HG02870 (cell line): Measurements from ENCODE around the gene STT3B.
"Not testable (repeated sequence)": the region's sequence is repeated elsewhere in the genome, so short reads cannot be mapped to it uniquely, and the experiment has no call there.

Experiments used
- ATAC-seq: cut with Tn5 transposase; IDR thresholded peaks from one replicate; pipeline ENCODE4 v1.9.1; 2021; ENCODE audit warnings: mild to moderate bottlenecking, moderate library complexity; ENCODE audit not compliant: unreplicated experiment

The STT3B gene

GRCh38 chr3:31532587-31533168, at the start of gene STT3B:
STT3B (plus strand) TSS chr3:31532925; CDS start chr3:31532999, 74 bp downstream.
- ATAC-seq: peak; percentile 52

DNA sequence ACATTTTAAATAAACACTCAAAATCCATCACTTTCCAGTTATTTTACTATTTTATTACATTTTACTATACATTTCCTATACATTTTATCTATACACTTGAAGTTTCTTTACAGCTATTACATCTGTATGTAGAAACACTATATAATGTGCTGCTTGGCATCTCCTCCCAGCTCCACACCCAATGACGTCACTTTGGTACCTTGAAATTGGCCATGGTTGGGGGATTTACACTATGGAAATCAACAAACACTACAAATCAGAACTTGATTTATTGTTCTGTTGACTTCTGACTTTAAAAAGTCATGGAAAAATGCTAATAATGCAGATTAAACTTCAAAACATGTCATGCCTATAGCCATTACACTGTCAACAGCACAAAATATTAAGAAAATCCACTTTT, 48.9 kb upstream of the STT3B start:
- ATAC-seq: no peak

- no peak for ATAC-seq
Measured at GRCh38 chr3:31485196-31485595, 47.5 kb upstream of the STT3B start.

DNA sequence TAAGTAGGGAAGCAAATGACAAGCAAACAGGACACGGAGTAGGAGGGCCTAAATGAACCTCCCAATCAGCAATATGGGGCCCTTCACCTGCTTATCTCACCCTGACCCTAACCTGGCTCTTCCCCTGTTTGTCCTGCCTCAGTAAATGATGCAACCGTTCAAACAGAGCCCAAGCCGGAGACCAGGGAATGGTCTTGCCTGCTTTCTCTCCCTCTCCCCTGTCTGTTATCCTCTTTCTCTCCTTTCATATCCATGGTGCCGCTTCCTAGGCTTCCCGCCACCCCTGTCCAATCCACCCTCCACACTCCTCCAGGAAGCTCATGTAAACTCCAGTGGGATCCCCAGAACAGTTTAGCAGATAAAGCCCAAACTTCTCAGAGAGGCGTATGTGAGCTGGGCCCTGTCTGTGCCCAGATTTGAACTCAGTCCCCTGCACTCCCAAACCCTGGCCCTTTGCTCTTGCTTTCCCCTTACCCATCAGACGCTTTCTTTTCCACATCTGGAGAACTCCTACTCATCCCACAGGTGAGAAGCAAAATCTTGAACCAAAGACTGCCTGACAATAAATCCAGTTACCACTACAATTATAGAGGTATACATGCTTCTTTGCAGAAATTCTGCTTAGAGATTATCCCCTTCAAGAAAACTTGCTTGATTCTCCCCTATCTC, 45.7 kb upstream of the STT3B start:
- no peak for ATAC-seq

- no peak for ATAC-seq
Measured at GRCh38 chr3:31488475-31489017, 44.2 kb upstream of the STT3B start.

DNA sequence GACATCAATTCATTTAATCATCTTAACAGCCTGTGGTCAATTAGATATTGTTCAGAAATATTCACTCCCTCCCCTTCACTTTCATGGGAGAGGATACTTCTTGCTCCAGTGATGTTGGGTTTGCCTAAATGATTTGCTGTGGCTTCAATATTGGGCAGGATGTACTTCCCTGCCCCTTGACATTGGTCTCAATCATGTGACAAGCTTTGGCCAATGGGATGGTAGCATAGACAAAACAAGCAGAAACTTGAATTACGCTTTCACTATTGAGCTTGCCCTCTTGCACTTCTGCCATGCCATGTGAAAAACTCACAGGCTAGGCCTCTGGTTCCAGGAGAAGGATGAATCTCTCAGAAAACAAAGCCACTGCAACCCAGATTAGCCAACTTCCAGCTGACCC, 42.2 kb upstream of the STT3B start:
- ATAC-seq: no peak

- ATAC-seq: no peak
Measured at GRCh38 chr3:31491660-31492059, 41.1 kb upstream of the STT3B start.

- ATAC-seq: no peak
Measured at GRCh38 chr3:31493149-31493548, 39.6 kb upstream of the STT3B start.

DNA sequence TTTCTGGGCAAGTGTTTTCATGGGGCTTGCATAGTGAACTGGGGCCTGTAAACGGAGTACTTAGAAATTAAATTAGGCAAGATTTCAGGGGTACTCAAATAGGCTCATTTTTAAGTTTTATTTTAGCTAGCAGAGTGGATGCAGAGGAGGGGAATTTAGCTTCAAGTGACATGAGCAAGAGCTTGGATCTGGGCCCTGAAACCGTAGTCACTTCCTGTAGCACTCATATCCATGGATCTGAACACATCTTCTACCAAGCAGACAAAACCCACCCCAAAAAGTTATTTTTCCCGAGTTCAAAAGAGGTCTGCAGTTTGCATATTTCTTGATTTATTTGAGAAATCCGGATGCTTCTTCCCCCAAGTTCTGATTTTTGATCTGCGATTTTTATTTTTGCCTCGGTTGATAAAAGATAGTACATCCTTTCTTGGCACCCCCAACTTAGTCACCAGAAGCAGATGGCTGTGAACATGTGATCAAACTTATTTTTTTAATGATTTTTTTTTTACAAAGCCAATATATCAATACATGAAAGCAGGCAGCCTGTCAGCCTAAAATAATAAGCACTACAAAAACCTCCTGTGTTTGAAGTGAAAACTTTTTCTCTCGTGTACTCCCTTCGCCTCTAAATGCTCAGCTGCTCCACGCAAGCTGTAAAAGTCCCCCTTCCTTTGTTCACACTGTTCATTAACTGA, 36.6 kb upstream of the STT3B start:
- no peak for ATAC-seq

DNA sequence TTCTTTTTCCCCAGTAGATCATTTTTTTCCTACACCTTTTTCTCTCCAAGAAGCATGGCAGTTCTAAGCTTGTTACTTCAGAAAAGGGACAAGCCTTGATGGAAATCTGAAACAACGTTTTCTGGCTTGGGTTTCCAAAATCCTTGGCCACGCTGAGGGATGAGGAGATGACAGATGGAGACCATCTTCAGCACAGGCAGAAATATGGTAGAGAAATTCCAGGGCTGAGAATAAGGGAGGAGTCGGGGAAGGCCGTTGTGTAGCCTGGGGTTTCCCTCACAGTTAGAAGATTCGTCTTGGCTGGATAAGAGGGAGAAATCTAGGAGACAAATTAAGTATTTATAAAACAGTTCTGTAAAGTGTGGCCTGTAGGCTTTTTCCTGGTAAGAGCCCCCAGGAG, 33.9 kb upstream of the STT3B start:
- no peak for ATAC-seq

DNA sequence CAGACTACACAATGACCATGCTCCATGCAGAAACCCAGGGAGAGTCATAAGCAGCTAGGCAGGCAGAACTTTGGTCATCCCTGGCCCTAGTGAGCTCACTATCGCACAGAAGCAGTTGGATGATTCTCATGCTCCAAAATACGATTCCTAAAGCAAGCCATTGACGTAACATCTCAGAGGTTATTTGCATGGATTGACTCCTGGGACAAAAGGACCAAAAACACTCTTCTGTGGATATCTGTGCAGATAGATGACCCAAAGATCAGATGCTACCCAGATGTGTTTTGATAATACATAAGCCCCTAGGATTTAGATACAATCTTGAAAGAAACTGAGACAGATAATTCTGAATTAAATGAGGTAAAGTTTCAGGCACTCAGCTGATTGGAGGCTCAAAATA, 33.4 kb upstream of the STT3B start:
- no peak for ATAC-seq

DNA sequence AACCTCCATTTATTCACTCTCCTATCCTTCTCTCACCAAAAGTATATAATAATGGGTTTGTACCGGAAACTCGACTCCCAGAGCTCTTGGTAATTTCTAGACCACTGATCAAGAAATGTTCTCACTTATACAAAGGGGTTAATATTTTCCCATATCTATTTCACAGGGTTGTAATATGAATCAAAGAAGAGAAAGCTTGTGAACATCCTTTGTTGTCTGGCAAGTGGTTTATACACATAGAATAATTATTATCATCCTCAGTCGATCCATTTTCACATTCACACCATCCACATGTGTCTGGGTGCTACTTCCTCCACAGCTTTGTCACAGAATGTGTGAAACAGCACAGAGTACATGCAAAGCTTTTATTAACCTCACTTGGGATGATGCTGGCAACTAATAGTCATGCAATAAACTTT, 29.9 kb upstream of the STT3B start:
- no peak for ATAC-seq

DNA sequence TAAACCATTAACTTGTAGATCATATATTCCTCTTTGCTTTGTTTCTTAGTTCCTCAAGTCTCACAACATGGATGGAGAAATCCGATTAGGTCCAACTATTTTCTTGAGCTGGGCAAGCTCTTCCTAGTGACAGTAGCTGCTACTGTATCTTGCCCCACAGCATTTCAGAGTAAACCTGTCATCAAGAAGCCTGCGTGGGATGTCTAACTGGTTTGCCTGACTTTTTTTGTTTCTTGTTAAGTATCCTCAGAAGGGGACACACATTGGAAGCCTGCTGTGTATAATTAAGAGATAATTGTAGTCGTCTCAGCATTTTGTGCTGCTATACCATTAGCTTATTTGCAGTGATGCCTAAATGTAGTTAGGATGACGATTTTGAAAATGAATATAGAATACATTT, 29.3 kb upstream of the STT3B start:
- no peak for ATAC-seq

DNA sequence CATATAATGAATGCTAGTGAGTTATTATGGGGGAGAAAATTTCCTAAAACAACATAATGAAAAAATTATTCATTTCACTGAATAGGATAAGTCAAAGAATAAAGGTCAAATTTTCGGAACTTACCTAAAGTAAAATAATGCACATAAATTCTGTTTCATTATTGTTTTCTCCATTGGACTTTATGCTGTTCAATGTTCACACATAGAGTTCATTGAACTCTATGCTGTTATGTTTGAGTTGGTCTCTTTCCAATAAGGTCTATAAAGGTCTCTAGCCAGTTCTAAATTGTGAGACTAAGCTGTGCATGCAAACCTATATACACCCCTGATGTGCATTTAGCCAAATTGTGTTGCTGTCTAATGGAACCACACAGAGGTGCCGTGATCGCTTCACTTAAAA, 28.5 kb upstream of the STT3B start:
- no peak for ATAC-seq

DNA sequence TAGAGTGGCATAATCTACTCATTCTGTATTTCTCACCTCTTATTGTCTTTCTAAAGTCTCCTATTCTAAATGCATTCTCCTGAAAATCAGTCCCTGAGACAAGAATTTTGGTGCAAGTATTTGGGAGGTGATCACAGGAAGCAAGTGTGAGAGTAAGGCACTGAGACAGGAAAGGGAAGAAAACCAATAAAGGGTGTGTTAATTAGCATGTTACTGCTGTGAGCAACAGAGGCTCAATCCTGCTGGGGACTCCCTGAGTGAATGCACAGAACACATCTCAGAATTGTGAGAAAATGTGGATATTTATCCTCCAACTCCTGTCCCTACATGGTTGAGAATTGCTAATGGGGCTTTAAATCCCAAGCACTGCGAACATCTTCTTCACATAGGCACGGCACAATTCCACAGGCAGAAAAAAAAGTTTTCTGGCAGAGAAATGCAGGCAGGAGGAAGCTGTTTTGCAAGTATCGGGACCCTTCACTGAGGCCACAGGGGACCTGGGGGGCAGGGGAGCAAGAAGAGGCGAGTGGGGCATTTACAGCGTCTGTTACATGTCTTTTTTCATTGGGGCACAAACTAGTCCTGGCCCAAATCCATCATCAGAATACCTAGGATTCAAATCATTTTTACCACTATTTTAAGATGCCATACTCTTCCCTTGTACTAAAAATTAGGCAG, 27.2 kb upstream of the STT3B start:
- no peak for ATAC-seq

DNA sequence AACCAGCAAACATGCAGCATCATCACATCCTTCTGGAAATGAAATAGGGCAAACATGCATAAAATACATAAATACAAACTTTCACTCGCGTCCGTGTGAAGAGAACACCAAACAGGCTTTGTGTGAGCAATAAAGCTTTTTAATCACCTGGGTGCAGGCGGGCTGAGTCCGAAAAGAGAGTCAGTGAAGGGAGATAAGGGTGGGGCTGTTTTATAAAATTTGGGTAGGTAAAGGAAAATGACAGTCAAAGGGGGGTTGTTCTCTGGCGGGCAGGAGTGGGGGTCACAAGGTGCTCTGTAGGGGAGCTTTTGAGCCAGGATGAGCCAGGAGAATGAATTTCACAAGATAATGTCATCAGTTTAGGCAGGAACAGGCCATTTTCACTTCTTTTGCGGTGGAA, 26.2 kb upstream of the STT3B start:
- not testable (repeated sequence) for ATAC-seq

DNA sequence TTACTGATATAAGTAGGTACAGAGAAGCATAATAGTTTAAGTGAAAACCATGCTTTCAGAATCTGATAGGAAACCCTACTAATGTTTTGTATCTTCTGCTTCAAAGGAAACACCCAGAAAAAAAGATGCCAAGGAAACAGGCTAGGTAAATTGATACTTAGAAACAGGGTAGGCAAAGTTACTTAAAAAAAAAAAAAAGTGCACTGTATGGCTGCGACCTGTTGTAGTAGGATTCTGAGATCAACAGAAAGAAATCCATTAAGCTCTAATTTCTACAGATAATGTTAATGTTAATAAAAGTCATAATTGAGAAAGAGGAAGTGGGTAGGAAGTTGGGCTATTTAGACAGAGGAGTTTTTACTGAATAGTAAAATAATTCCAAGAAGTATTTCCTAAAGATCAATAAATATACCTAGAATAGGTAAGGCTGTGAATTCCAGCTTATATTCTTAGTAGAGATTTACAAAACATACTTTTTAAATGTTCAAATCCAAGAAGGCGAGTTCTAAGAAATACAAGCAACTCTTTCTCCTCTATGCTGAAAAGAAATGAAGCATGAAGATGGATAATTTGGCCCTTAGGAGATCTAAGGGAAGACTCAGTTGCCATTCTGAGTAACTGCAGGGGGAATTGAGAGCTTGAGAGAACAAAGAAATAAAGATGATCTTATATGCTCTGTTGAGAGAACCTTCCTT, 24.1 kb upstream of the STT3B start:
- no peak for ATAC-seq

DNA sequence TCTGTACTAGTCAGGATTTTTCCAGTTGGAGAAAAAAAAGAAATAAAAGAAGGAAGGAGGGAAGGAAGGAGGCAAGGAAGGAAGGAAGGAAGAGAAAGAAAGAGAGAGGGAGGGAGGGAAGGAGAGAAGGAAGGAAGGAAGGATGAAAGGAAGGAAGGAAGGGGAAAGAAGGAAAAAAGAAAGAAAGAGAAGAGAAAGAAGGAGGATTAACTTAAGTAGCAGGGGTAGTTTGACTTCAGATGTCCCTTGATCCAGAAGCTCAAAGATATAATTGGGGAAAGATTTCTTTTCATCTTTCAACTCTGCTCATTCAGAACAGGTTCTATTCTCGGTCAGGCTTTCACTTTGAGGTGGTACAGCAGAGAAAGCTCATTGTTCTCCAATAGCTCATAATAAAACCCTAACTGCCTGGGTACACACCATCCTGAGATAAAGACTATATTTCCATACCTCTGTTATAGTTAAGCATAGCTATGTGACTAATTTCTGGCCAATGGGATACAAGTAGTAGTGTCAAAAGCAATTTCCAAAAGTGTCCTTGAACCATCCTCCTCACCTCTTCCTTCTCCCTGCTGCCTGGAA, 23.5 kb upstream of the STT3B start:
- no peak for ATAC-seq

DNA sequence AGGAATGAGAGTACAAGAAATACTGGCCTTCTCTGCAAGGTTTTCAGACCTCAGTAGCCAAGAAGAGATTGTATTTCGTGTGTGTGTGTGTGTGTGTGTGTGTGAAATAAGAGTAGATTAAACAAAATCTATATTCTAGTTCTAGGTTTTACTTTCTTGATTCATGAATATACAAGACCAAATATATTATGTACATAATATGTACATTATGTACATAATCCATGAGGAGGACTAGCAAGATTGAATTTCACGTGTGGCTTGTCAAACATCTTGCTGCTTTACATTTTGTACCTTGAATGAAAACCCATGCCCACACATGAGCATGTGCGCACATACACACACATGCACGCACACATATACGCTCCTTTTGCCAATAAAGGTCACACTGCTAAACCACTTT, 18.2 kb upstream of the STT3B start:
- no peak for ATAC-seq

DNA sequence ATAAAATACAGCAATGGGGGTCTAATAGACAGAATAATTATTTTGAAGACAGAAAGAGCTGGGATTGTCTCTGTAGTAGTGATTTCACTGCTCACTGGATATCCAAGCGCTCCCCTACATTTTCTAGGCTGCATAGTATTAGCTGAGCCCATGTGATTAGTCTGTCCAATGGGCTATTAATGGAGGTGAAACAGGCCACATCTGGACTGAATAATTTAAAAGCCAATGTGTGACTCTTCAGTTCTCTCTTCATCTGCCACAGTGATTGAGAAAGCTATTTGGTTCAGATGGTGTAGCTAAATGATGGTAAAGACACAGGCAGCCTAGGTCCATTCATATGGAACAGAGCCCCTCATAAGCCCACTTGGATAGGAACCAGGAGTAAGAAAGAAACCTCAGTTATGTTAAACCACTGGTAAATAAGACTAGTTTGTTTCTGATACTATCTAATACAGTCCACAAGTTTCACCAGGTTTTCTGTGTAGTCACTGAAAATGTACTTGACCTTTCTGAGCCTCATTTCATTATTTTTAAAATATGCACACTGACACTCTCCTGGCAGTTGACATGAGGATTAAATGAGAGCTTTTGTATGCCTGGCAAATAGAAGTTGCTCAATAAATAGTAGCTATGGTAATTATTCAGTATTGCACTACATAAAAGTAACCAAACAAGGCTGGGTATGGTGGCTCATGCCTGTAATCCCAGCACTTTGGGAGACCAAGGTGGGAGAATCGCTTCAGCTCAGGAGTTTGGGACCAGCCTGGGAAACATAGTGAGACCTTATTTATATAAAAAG, 17.0 kb upstream of the STT3B start:
- ATAC-seq: no peak
